HepG2 (cell line): ENCODE measurements around the gene ARHGEF1. TPM values are rescaled to one million over a fixed set of nuclear protein-coding genes. Genes with fewer than 3 reads are reported as not detected.

Experiments
- ELF3 ChIP-seq: IDR thresholded peaks from 2 replicates; pipeline ENCODE4 v1.6.1; 2016; ENCODE audit warnings: missing genetic modification reagents, missing compliant biosample characterization
- FOXK1 ChIP-seq: sonication (generic); formaldehyde crosslinking; IDR thresholded peaks from 2 replicates; pipeline ENCODE4 v1.4.0; 2020; ENCODE audit warnings: low read depth, missing genetic modification reagents, borderline replicate concordance
- HES4 ChIP-seq: sonication (generic); formaldehyde crosslinking; IDR thresholded peaks from 2 replicates; pipeline ENCODE4 v1.9.0; 2021; ENCODE audit warnings: mild to moderate bottlenecking, missing genetic modification reagents, borderline replicate concordance
- HNRNPH1 ChIP-seq: fragments of 200-400 bp; formaldehyde crosslinking; optimal IDR thresholded peaks from 2 replicates; pipeline ENCODE3; 2017; ENCODE audit warnings: mild to moderate bottlenecking, low read depth, low read length
- ISL2 ChIP-seq: sonication (generic); formaldehyde crosslinking; IDR thresholded peaks from 2 replicates; pipeline ENCODE4 v1.5.0; 2020; ENCODE audit warnings: missing genetic modification reagents
- LCORL ChIP-seq, 2 experiments: fragments of 450-650 bp in 1 of 2; sonication (generic) in 1 of 2; formaldehyde crosslinking in 1 of 2; IDR thresholded peaks; 2 replicates each; pipeline versions ENCODE4 v1.5.0 to v1.6.1; 2017 to 2020; ENCODE audit warnings: antibody characterized with exemption in 1 of 2, missing genetic modification reagents in 1 of 2
- MEF2D ChIP-seq: sonication (generic); formaldehyde crosslinking; IDR thresholded peaks from 2 replicates; pipeline ENCODE4 v1.5.1; 2020; ENCODE audit warnings: mild to moderate bottlenecking, missing genetic modification reagents
- MIER3 ChIP-seq: IDR thresholded peaks from 2 replicates; pipeline ENCODE4 v1.6.1; 2016; ENCODE audit warnings: missing compliant biosample characterization, borderline replicate concordance
- PRMT3 ChIP-seq: sonication (generic); formaldehyde crosslinking; IDR thresholded peaks from 2 replicates; pipeline ENCODE4 v1.8.1; 2022; ENCODE audit warnings: low read depth, mild to moderate bottlenecking, moderate library complexity, missing genetic modification reagents, borderline replicate concordance
- PTBP1 ChIP-seq: fragments of 200-400 bp; formaldehyde crosslinking; IDR thresholded peaks from 2 replicates; pipeline ENCODE4 v1.6.1; 2018; ENCODE audit warnings: low read length, low read depth; ENCODE audit not compliant: poor library complexity, severe bottlenecking
- RBFOX2 ChIP-seq: fragments of 200-400 bp; formaldehyde crosslinking; IDR thresholded peaks from 2 replicates; pipeline ENCODE4 v1.6.1; 2017; ENCODE audit warnings: low read depth, mild to moderate bottlenecking, low read length
- SAP130 ChIP-seq: IDR thresholded peaks from 2 replicates; pipeline ENCODE4 v1.6.1; 2016; ENCODE audit warnings: low read depth
- SMAD3 ChIP-seq: sonication (generic); formaldehyde crosslinking; IDR thresholded peaks from 2 replicates; pipeline ENCODE4 v1.4.0; 2020; ENCODE audit warnings: missing genetic modification reagents
- SPEN ChIP-seq: sonication (generic); formaldehyde crosslinking; IDR thresholded peaks from 2 replicates; pipeline ENCODE4 v1.5.1; 2020; ENCODE audit warnings: low read depth, mild to moderate bottlenecking, missing genetic modification reagents
- YEATS2 ChIP-seq: sonication (generic); formaldehyde crosslinking; IDR thresholded peaks from 2 replicates; pipeline ENCODE4 v1.4.0; 2020; ENCODE audit warnings: missing genetic modification reagents, borderline replicate concordance
- ZNF205 ChIP-seq: IDR thresholded peaks from 2 replicates; pipeline ENCODE4 v1.6.1; 2018; ENCODE audit warnings: missing biosample characterization, missing genetic modification reagents
- ZNF672 ChIP-seq: sonication (generic); formaldehyde crosslinking; IDR thresholded peaks from 2 replicates; pipeline ENCODE4 v1.8.1; 2022; ENCODE audit warnings: missing genetic modification reagents
- ZNF883 ChIP-seq: sonication (generic); formaldehyde crosslinking; IDR thresholded peaks from 2 replicates; pipeline ENCODE4 v1.5.1; 2020; ENCODE audit warnings: mild to moderate bottlenecking, missing genetic modification reagents; ENCODE audit errors: not compliant biosample characterization
- polyA plus RNA-seq, 8 experiments: library from polyadenylated mRNA; depleted of rRNA in 3 of 8; stranded (reverse) in 7 of 8; unstranded in 1 of 8; fragments of >200 nt; fragmentation: Illumina TruSeq in 4 of 8; extraction: Trizol in 4 of 8; gene quantifications; 2 replicates each; pipeline versions ENCODE4 v1.2.1 to v1.2.3, GENCODE V29; 2011 to 2016; ENCODE audit warnings: low read depth in 4 of 8, missing spikeins in 1 of 8, mixed read lengths in 1 of 8; ENCODE audit not compliant: insufficient read depth in 1 of 8
- total RNA-seq, 5 experiments: library from RNA; depleted of rRNA; stranded (reverse); fragments of >200 nt; fragmentation: Illumina TruSeq; extraction: Trizol; gene quantifications; 2 replicates each; pipeline ENCODE4 v1.2.3, GENCODE V29; 2016; ENCODE audit warnings: low read depth in 1 of 5
- TF ChIP-seq, protein P1 (sequence below): sonication (generic); formaldehyde crosslinking; IDR thresholded peaks from 2 replicates; pipeline ENCODE4 v1.5.1; 2020; ENCODE audit warnings: mild to moderate bottlenecking, missing genetic modification reagents, borderline replicate concordance
- TF ChIP-seq, protein P2 (sequence below): sonication (generic); formaldehyde crosslinking; IDR thresholded peaks from 2 replicates; pipeline ENCODE4 v1.4.0; 2020; ENCODE audit warnings: missing genetic modification reagents, low read depth, mild to moderate bottlenecking, borderline replicate concordance
- TF ChIP-seq, protein P3 (sequence below): sonication (generic); formaldehyde crosslinking; conservative IDR thresholded peaks from 2 replicates; pipeline ENCODE4 v1.8.0; 2022; ENCODE audit warnings: mild to moderate bottlenecking, moderate library complexity, missing genetic modification reagents

The ARHGEF1 gene
- total and polyA plus RNA-seq, 2 of the 13 experiments (the other 11 are each of a cell fraction or from before 2014, with no cell fraction given): 33.7 to 34.7 TPM

DNA sequence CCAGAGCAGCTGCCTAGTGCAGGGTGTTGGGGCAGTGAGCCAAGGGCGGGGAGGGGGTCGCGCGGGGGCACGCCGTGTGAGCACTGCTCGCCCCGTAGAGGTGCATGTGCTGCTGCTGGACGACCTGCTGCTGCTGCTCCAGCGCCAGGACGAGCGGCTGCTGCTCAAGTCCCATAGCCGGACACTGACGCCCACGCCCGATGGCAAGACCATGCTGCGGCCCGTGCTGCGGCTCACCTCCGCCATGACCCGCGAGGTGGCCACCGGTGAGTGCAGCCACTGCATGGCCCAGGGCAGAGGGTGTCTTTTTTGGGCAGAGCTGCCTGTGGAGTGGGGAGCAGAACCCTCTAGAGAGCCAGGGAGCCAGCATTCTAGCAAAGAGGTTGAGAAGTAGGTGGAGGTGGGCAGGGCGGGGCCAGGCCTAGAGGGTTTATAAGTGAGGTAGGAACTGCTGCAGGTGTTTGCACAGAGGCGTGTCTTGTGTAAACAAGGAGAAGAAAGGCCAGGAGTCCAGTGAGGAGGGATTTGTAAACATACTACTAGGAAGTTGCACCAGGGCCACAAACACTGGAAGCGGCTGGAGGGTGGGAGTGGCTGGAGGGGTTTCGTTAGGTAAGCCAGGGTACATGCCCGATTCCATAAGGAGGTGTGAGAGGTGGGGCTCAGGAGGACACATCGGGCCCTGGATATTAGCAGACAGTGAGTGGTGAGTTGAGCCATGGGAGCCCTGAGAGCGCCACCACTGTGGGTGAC is 21.3 kb downstream of the ARHGEF1 start (continued):
- TF ChIP-seq ZNF672 (no peak), ZNF883 (CRISPR knock-in tag) (no peak), SPEN (CRISPR knock-in tag) (0 out of 2 replicates have a peak, but pooled peaks have one; percentile 45), RBFOX2 (peak; percentile 39; the same call in 1 of the 2 replicates), HNRNPH1 (no peak), SMAD3 (CRISPR knock-in tag) (no peak), ELF3 (CRISPR knock-in tag) (peak; percentile 88), YEATS2 (CRISPR knock-in tag) (peak; percentile 55; the same call in 1 of the 2 replicates), HES4 (CRISPR knock-in tag) (no peak), LCORL (IDR thresholded peaks at IDR 0.05) (no peak), LCORL (CRISPR knock-in tag; IDR thresholded peaks at IDR 0.05) (0 out of 2 replicates have a peak, but pooled peaks have one; percentile 69), PRMT3 (no peak), ZNF205 (CRISPR knock-in tag) (0 out of 2 replicates have a peak, but pooled peaks have one; percentile 75), FOXK1 (peak; percentile 84; the same call in 1 of the 2 replicates), MIER3 (peak; percentile 82; the same call in 1 of the 2 replicates), SAP130 (CRISPR knock-in tag) (peak; percentile 75), ISL2 (CRISPR knock-in tag) (no peak; the same call in 1 of the 2 replicates), MEF2D (CRISPR knock-in tag) (0 out of 2 replicates have a peak, but pooled peaks have one; percentile 37), PTBP1 (no peak)
- TF ChIP-seq, protein P1, sequence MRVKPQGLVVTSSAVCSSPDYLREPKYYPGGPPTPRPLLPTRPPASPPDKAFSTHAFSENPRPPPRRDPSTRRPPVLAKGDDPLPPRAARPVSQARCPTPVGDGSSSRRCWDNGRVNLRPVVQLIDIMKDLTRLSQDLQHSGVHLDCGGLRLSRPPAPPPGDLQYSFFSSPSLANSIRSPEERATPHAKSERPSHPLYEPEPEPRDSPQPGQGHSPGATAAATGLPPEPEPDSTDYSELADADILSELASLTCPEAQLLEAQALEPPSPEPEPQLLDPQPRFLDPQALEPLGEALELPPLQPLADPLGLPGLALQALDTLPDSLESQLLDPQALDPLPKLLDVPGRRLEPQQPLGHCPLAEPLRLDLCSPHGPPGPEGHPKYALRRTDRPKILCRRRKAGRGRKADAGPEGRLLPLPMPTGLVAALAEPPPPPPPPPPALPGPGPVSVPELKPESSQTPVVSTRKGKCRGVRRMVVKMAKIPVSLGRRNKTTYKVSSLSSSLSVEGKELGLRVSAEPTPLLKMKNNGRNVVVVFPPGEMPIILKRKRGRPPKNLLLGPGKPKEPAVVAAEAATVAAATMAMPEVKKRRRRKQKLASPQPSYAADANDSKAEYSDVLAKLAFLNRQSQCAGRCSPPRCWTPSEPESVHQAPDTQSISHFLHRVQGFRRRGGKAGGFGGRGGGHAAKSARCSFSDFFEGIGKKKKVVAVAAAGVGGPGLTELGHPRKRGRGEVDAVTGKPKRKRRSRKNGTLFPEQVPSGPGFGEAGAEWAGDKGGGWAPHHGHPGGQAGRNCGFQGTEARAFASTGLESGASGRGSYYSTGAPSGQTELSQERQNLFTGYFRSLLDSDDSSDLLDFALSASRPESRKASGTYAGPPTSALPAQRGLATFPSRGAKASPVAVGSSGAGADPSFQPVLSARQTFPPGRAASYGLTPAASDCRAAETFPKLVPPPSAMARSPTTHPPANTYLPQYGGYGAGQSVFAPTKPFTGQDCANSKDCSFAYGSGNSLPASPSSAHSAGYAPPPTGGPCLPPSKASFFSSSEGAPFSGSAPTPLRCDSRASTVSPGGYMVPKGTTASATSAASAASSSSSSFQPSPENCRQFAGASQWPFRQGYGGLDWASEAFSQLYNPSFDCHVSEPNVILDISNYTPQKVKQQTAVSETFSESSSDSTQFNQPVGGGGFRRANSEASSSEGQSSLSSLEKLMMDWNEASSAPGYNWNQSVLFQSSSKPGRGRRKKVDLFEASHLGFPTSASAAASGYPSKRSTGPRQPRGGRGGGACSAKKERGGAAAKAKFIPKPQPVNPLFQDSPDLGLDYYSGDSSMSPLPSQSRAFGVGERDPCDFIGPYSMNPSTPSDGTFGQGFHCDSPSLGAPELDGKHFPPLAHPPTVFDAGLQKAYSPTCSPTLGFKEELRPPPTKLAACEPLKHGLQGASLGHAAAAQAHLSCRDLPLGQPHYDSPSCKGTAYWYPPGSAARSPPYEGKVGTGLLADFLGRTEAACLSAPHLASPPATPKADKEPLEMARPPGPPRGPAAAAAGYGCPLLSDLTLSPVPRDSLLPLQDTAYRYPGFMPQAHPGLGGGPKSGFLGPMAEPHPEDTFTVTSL (CRISPR knock-in tag): peak; percentile 42; the same call in 1 of the 2 replicates
- TF ChIP-seq, protein P2, sequence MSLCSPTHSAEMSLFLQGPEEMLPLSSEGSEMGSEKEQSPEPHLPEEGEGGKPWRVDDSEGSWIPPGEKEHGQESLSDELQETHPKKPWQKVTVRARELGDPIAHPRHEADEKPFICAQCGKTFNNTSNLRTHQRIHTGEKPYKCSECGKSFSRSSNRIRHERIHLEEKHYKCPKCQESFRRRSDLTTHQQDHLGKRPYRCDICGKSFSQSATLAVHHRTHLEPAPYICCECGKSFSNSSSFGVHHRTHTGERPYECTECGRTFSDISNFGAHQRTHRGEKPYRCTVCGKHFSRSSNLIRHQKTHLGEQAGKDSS (CRISPR knock-in tag): no peak
- TF ChIP-seq, protein P3, sequence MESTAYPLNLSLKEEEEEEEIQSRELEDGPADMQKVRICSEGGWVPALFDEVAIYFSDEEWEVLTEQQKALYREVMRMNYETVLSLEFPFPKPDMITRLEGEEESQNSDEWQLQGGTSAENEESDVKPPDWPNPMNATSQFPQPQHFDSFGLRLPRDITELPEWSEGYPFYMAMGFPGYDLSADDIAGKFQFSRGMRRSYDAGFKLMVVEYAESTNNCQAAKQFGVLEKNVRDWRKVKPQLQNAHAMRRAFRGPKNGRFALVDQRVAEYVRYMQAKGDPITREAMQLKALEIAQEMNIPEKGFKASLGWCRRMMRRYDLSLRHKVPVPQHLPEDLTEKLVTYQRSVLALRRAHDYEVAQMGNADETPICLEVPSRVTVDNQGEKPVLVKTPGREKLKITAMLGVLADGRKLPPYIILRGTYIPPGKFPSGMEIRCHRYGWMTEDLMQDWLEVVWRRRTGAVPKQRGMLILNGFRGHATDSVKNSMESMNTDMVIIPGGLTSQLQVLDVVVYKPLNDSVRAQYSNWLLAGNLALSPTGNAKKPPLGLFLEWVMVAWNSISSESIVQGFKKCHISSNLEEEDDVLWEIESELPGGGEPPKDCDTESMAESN (CRISPR knock-in tag): peak; percentile 79; the same call in 1 of the 2 replicates
